GM10248 (cell line): ENCODE measurements around the gene ARFGAP3.

Experiments used
- CTCF ChIA-PET: fragments of 300-600 bp; sonication (Branson Sonifier 250); formaldehyde crosslinking; extraction: SDS; loops from one replicate; lab custom pipeline; 2021; ENCODE audit warnings: antibody characterized with exemption; lab: Yijun Ruan, JAX
- POLR2A ChIA-PET: fragments of 350-650 bp; sonication (Branson Sonifier 250); formaldehyde crosslinking; extraction: SDS; loops from one replicate; lab custom pipeline; 2020; ENCODE audit warnings: antibody characterized with exemption; lab: Yijun Ruan, JAX
- DNase-seq: peaks from one replicate; pipeline ENCODE4 v3.0.0; 2012; ENCODE audit errors: extremely low spot score
- TF ChIP-seq, protein P1 (sequence below): IDR thresholded peaks from 2 replicates; pipeline ENCODE4 v1.5.1; 2012; ENCODE audit warnings: mild to moderate bottlenecking, low read depth; ENCODE audit errors: extremely low read depth, missing control alignments, control extremely low read depth

Gene ARFGAP3

GRCh38 chr22:42901790-42902508 is 44.9 kb upstream of the ARFGAP3 start:
- no peak for DNase-seq
- TF ChIP-seq, protein P1, sequence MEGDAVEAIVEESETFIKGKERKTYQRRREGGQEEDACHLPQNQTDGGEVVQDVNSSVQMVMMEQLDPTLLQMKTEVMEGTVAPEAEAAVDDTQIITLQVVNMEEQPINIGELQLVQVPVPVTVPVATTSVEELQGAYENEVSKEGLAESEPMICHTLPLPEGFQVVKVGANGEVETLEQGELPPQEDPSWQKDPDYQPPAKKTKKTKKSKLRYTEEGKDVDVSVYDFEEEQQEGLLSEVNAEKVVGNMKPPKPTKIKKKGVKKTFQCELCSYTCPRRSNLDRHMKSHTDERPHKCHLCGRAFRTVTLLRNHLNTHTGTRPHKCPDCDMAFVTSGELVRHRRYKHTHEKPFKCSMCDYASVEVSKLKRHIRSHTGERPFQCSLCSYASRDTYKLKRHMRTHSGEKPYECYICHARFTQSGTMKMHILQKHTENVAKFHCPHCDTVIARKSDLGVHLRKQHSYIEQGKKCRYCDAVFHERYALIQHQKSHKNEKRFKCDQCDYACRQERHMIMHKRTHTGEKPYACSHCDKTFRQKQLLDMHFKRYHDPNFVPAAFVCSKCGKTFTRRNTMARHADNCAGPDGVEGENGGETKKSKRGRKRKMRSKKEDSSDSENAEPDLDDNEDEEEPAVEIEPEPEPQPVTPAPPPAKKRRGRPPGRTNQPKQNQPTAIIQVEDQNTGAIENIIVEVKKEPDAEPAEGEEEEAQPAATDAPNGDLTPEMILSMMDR: peak; percentile 27
- ChIA-PET POLR2A (no interaction called here), CTCF (interaction anchor here (1.0 to 11.5 kb wide), 13 partner anchors 8 to 132 kb away, joined by 3 to 84 read pairs (median 4); no protein-coding TSS in a partner anchor)

DNA sequence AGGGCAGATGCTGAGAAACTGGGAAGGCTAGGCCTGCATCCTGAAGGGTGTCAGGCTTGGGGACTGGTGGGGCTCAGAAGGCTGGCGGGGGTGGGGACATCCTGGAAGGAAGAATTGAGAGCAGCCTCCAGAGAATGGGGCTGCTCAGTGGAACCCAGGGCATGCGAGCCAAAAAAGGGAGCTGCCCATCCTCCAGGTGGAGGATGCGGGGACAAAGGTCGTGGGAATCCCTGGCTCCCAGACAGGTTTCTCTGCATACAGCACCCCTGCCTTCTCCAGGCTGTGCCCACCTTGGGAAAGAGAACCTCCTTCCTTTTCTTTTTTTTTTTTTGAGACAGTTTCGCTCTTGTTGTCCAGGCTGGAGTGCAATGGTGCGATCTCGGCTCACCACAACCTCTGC is 40.9 kb upstream of the ARFGAP3 start:
- POLR2A ChIA-PET: no interaction called here
- TF ChIP-seq, protein P1: no peak
- CTCF ChIA-PET: interaction anchor here (0.7 to 9.8 kb wide), 5 partner anchors 8 to 136 kb away, joined by 3 to 84 read pairs (median 3); no protein-coding TSS in a partner anchor
- DNase-seq: no peak

- ChIA-PET POLR2A (interaction anchor here (1.4 to 1.5 kb wide), 2 partner anchors 36 to 120 kb away, joined by 5 to 9 read pairs; partner anchors contain the start of gene PACSIN2), CTCF (interaction anchor here (1.0 to 9.8 kb wide), 9 partner anchors 10 to 165 kb away, joined by 3 to 84 read pairs (median 4); no protein-coding TSS in a partner anchor)
- DNase-seq: no peak
- TF ChIP-seq, protein P1: no peak
These were observed 38.5 kb upstream of the ARFGAP3 start for GRCh38 chr22:42895541-42895981.

DNA sequence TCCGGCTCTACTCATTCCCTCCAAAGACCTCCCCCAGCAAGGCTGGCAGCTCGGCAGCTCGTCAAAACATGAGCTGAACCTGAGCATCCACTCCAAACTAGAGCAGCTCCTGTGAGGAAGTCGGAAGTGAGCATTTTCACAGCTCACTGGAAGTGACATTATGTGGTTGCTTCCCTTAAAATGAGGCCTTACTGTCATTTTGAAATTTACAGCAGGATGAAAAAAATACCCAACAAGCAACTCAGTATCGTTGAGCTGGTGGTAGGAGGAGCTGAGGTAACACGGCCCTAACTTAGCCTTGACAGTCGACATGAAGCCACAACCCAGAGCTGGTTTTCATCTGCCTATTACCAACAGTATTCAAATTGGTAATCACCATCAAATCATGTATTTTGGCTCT is 38.0 kb upstream of the ARFGAP3 start:
- POLR2A ChIA-PET: interaction anchor here (1.2 to 1.5 kb wide), 4 partner anchors 36 to 279 kb away, joined by 3 to 9 read pairs (median 4); partner anchors contain the start of genes ARFGAP3 and PACSIN2
- peak; percentile 64 for DNase-seq
- CTCF ChIA-PET: interaction anchor here (1.0 to 9.8 kb wide), 11 partner anchors 11 to 165 kb away, joined by 3 to 84 read pairs (median 4); no protein-coding TSS in a partner anchor
- TF ChIP-seq, protein P1: no peak

GRCh38 chr22:42893371-42894150 is 36.5 kb upstream of the ARFGAP3 start:
- no peak for DNase-seq
- TF ChIP-seq, protein P1: no peak
- POLR2A ChIA-PET: interaction anchor here (0.7 to 1.4 kb wide), 4 partner anchors 10 to 278 kb away, joined by 3 to 6 read pairs (median 4); partner anchors contain the start of gene PACSIN2
- CTCF ChIA-PET: interaction anchor here (0.8 to 9.8 kb wide), 11 partner anchors 10 to 141 kb away, joined by 3 to 84 read pairs (median 4); no protein-coding TSS in a partner anchor
